ENCODE data around the gene DNAH2. TPM values are rescaled to one million over a fixed set of nuclear protein-coding genes. Genes with fewer than 3 reads are reported as not detected.

Gene DNAH2
- total and polyA plus RNA-seq, 2 of the 8 experiments (the other 6 are each of a cell fraction or from before 2014, with no cell fraction given): 0.13 to 0.18 TPM

GRCh38 chr17:7848131-7848579 is 130.6 kb downstream of the DNAH2 start:
- Histone ChIP-seq H3K4me1 (replicated peaks in 1 of 4; ENCODE audit: control insufficient read depth in 3 of 4, insufficient read depth in 4 of 4, low read length in 3 of 4) (peaks cover 0 to 28% (median 17%) of the 10 kb centered on the region in 4 experiments; a peak in 6 of 7 replicates), H2AFZ (ENCODE audit: low read length) (no peak overlapping the region), H2BK20ac (ENCODE audit: low read length) (no peak overlapping the region), H4K20me1 (replicated peaks in 1 of 2; ENCODE audit: control insufficient read depth in 1 of 2, insufficient read depth in 2 of 2, low read length in 2 of 2) (peaks cover 7 to 24% of the 10 kb centered on the region in 2 experiments), H3K23me2 (ENCODE audit: low read depth, low read length) (peaks cover 24% of the 10 kb centered on the region), H3K4me3 (ENCODE audit: extremely low read depth in 1 of 4, insufficient read depth in 2 of 4, low read depth in 3 of 4, low read length in 4 of 4) (no peak overlapping the region), H2BK15ac (ENCODE audit: low read length) (no peak overlapping the region), H3K23ac (ENCODE audit: insufficient read length) (no peak overlapping the region), H3K27me3 (replicated peaks in 1 of 4; ENCODE audit: control insufficient read depth in 3 of 4, extremely low read depth in 1 of 4, insufficient read depth in 3 of 4, low read length in 3 of 4) (peaks cover 13 to 25% (median 24%) of the 10 kb centered on the region in 4 experiments), H3K4me2 (ENCODE audit: insufficient read depth in 1 of 2, low read depth in 2 of 2, low read length in 2 of 2) (no peak overlapping the region), H3K9ac (replicated peaks in 1 of 4; ENCODE audit: extremely low read depth in 1 of 4, low read depth in 3 of 4, low read length in 3 of 4) (no peak overlapping the region), H3K56ac (replicated peaks; ENCODE audit: insufficient read length, low read depth, low read length) (no peak overlapping the region), H3K27ac (ENCODE audit: low read depth, low read length) (no peak overlapping the region), H2AK5ac (ENCODE audit: low read depth, low read length) (no peak overlapping the region), H4K8ac (ENCODE audit: extremely low read depth, insufficient read depth, low read length) (no peak overlapping the region), H2BK120ac (replicated peaks; ENCODE audit: low read depth, low read length) (no peak overlapping the region), H2BK5ac (ENCODE audit: low read depth, low read length) (no peak overlapping the region), H2BK12ac (ENCODE audit: low read depth, low read length) (no peak overlapping the region), H3K79me1 (ENCODE audit: low read depth, low read length) (no peaks in the 10 kb centered on the region), H3K79me2 (ENCODE audit: control insufficient read depth in 1 of 2, insufficient read depth in 2 of 2, low read length in 2 of 2) (no peaks in the 10 kb centered on the region), H4K5ac (ENCODE audit: insufficient read length, low read depth, low read length) (no peak overlapping the region), H3K18ac (ENCODE audit: extremely low read depth, low read length) (no peak overlapping the region), H3K9me3 (ENCODE audit: insufficient read depth in 2 of 2, low read depth in 1 of 2, low read length in 1 of 2) (no peaks in the 10 kb centered on the region), H3K4ac (replicated peaks; ENCODE audit: insufficient read length, low read depth, low read length) (no peak overlapping the region), H4K91ac (replicated peaks; ENCODE audit: insufficient read length, low read length) (no peak overlapping the region), H3K36me3 (ENCODE audit: control insufficient read depth in 2 of 4, insufficient read depth in 4 of 4, low read length in 3 of 4) (peaks cover 0 to 4% (median 0%) of the 10 kb centered on the region in 4 experiments; a peak in 3 of 8 replicates), H3K14ac (ENCODE audit: insufficient read length) (no peak overlapping the region)
- TF ChIP-seq SRF (IDR thresholded peaks at IDR 0.05; ENCODE audit: low read depth, low read length) (no peak), TAF1 (IDR thresholded peaks at IDR 0.05; ENCODE audit: low read depth, low read length) (no peak), CTBP2 (IDR thresholded peaks at IDR 0.05; ENCODE audit: borderline replicate concordance, insufficient read depth, insufficient read length, low read length) (no peak), MAX (IDR thresholded peaks at IDR 0.05) (no peak), PHF8 (conservative IDR thresholded peaks at IDR 0.05; ENCODE audit: low read depth, low read length) (no peak), TAF7 (optimal IDR thresholded peaks at IDR 0.05; ENCODE audit: borderline replicate concordance, low read depth, low read length) (no peak), POLR2A (IDR thresholded peaks at IDR 0.05; ENCODE audit: control extremely low read depth in 1 of 2, low read depth in 2 of 2, low read length in 2 of 2) (no peak), SAP30 (IDR thresholded peaks at IDR 0.05; ENCODE audit: insufficient read depth, insufficient replicate concordance, low read length) (no peak), SIN3A (conservative IDR thresholded peaks at IDR 0.05 in 1 of 2, IDR thresholded peaks at IDR 0.05 in 1 of 2; ENCODE audit: low read depth in 1 of 2, low read length in 2 of 2) (no peak)
- POLR2A ChIA-PET (ENCODE audit: partially characterized antibody): interaction anchor here (0.7 to 1.4 kb wide), 2 partner anchors 9 to 11 kb away, joined by 4 to 6 read pairs; partner anchors contain the start of genes CYB5D1 and NAA38
- CTCF ChIA-PET (ENCODE audit: partially characterized antibody): interaction anchor here (0.6 to 4.9 kb wide), 2 partner anchors 13 to 151 kb away, joined by 3 to 44 read pairs; partner anchors contain the start of gene KDM6B
- DNase-seq (ENCODE audit: low read depth in 1 of 2, low spot score in 2 of 2) (no peak), FAIRE-seq (no peak)
- WGBS, 2 experiments (ENCODE audit: extremely low coverage in 1 of 2, insufficient coverage in 1 of 2, insufficient read length in 1 of 2, insufficient replicate concordance in 2 of 2, low coverage in 1 of 2, low lambda C conversion rate in 2 of 2, missing lambda C conversion rate in 1 of 2): 94% methylated on average over 7 of the region's 20 CpGs; no CpG with 5 or more reads in 1 of the 2 experiments
